ENCODE data around the gene TM4SF4.

The TM4SF4 gene

GRCh38 chr3:149455366-149455765, 19.1 kb upstream of the TM4SF4 start:
- DNase-seq (ENCODE audit: low read depth, low spot score) = no peak

GRCh38 chr3:149455989-149456388, 18.5 kb upstream of the TM4SF4 start:
- DNase-seq (ENCODE audit: low read depth, low spot score) = no peak

- DNase-seq (ENCODE audit: low read depth, low spot score) = no peak
These were observed 14.9 kb upstream of the TM4SF4 start for GRCh38 chr3:149459491-149460059.

GRCh38 chr3:149460117-149460516, 14.4 kb upstream of the TM4SF4 start:
- no peak for DNase-seq (ENCODE audit: low read depth, low spot score)

- no peak for DNase-seq (ENCODE audit: low read depth, low spot score)
These were observed 12.4 kb upstream of the TM4SF4 start for GRCh38 chr3:149462051-149462450.

GRCh38 chr3:149462581-149463011, 11.9 kb upstream of the TM4SF4 start:
- DNase-seq (ENCODE audit: low read depth, low spot score) = no peak

GRCh38 chr3:149463921-149464320, 10.6 kb upstream of the TM4SF4 start:
- no peak for DNase-seq (ENCODE audit: low read depth, low spot score)

- DNase-seq (ENCODE audit: low read depth, low spot score) = no peak
These were observed 9.8 kb upstream of the TM4SF4 start for GRCh38 chr3:149464542-149465328.

- DNase-seq (ENCODE audit: low read depth, low spot score) = no peak
These were observed 9.1 kb upstream of the TM4SF4 start for GRCh38 chr3:149465351-149465883.

GRCh38 chr3:149466192-149466591, 8.3 kb upstream of the TM4SF4 start:
- DNase-seq (ENCODE audit: low read depth, low spot score) = no peak

GRCh38 chr3:149468504-149469212, 5.8 kb upstream of the TM4SF4 start:
- no peak for DNase-seq (ENCODE audit: low read depth, low spot score)

GRCh38 chr3:149470381-149470780, 4.1 kb upstream of the TM4SF4 start:
- no peak for DNase-seq (ENCODE audit: low read depth, low spot score)

- no peak for DNase-seq (ENCODE audit: low read depth, low spot score)
These were observed 2.3 kb upstream of the TM4SF4 start for GRCh38 chr3:149472030-149472797.

- no peak for DNase-seq (ENCODE audit: low read depth, low spot score)
These were observed 894 bp upstream of the TM4SF4 start for GRCh38 chr3:149473357-149474249.

GRCh38 chr3:149475451-149476060, 1.1 kb downstream of the TM4SF4 start:
- DNase-seq (ENCODE audit: low read depth, low spot score) = no peak

GRCh38 chr3:149476225-149476624, 1.7 kb downstream of the TM4SF4 start:
- DNase-seq (ENCODE audit: low read depth, low spot score) = no peak

GRCh38 chr3:149479621-149480325, 5.3 kb downstream of the TM4SF4 start:
- DNase-seq (ENCODE audit: low read depth, low spot score) = no peak

GRCh38 chr3:149480326-149481017, 6.0 kb downstream of the TM4SF4 start:
- DNase-seq (ENCODE audit: low read depth, low spot score) = no peak

- DNase-seq (ENCODE audit: low read depth, low spot score) = no peak
These were observed 6.6 kb downstream of the TM4SF4 start for GRCh38 chr3:149481056-149481455.
